Smooth muscle cell (in vitro differentiated cells): ENCODE results near the gene TMEM184B. TPM values are rescaled to one million over a fixed set of nuclear protein-coding genes. Genes with fewer than 3 reads are reported as not detected.

ENCODE experiments used
- DNase-seq: peaks from one replicate; lab custom pipeline; 2025; ENCODE audit not compliant: unreplicated experiment; lab: John Stamatoyannopoulos, UW
- H2AFZ ChIP-seq: fragments of 200-600 bp; sonication (generic); 2 replicates; pipeline ENCODE4 v1.6.0; 2016; ENCODE audit warnings: antibody characterized with exemption, low read depth, mild to moderate bottlenecking
- H3F3A ChIP-seq: fragments of 200-600 bp; sonication (generic); 2 replicates; pipeline ENCODE4 v1.6.0; 2017; ENCODE audit warnings: antibody characterized with exemption, low read depth
- H3K27ac ChIP-seq: fragments of 200-600 bp; sonication (generic); 2 replicates; pipeline ENCODE4 v1.5.1; 2016; ENCODE audit warnings: low read depth, mild to moderate bottlenecking
- H3K27me3 ChIP-seq: fragments of 200-600 bp; sonication (generic); 2 replicates; pipeline ENCODE4 v1.6.1; 2016; ENCODE audit warnings: low read depth, mild to moderate bottlenecking
- H3K36me3 ChIP-seq: fragments of 200-600 bp; sonication (generic); 2 replicates; pipeline ENCODE4 v1.5.1; 2016; ENCODE audit warnings: low read depth
- H3K4me1 ChIP-seq: fragments of 200-600 bp; sonication (generic); 2 replicates; pipeline ENCODE4 v1.5.1; 2016; ENCODE audit warnings: low read depth
- H3K4me2 ChIP-seq: fragments of 200-600 bp; sonication (generic); 2 replicates; pipeline ENCODE4 v1.6.0; 2016; ENCODE audit warnings: mild to moderate bottlenecking
- H3K4me3 ChIP-seq: fragments of 200-600 bp; sonication (generic); 2 replicates; pipeline ENCODE4 v1.5.1; 2016; ENCODE audit warnings: mild to moderate bottlenecking
- H3K79me2 ChIP-seq: fragments of 200-600 bp; sonication (generic); 2 replicates; pipeline ENCODE4 v1.6.0; 2016; ENCODE audit warnings: low read depth, mild to moderate bottlenecking
- H3K9ac ChIP-seq: fragments of 200-600 bp; sonication (generic); 2 replicates; pipeline ENCODE4 v1.6.0; 2016; ENCODE audit warnings: low read depth
- H3K9me3 ChIP-seq: fragments of 200-600 bp; sonication (generic); replicated peaks from 2 replicates; pipeline ENCODE4 v1.5.1; 2016; ENCODE audit warnings: low read depth
- H4K20me1 ChIP-seq: fragments of 200-600 bp; sonication (generic); 2 replicates; pipeline ENCODE4 v1.6.0; 2016; ENCODE audit warnings: low read depth
- WGBS: methylation state at CpG from one replicate; pipeline ENCODE4 v1.1.7; 2016; ENCODE audit warnings: low lambda C conversion rate; 5-methylcytosine and 5-hydroxymethylcytosine counted together
- polyA plus RNA-seq: library from polyadenylated mRNA; unstranded; fragments of >200 nt; fragmentation: Nextera tagmentation; extraction: Ambion mirVana; gene quantifications from 2 replicates; pipeline ENCODE4 v1.2.1, GENCODE V29; 2016
- total RNA-seq: library from RNA; depleted of rRNA; stranded (reverse); fragments of >200 nt; gene quantifications from 2 replicates; pipeline ENCODE4 v1.2.3, GENCODE V29; 2014
- TF ChIP-seq, protein P1 (sequence below): fragments of 200-600 bp; sonication (generic); IDR thresholded peaks from 2 replicates; pipeline ENCODE4 v1.5.1; 2017; ENCODE audit warnings: borderline replicate concordance, mild to moderate bottlenecking, antibody characterized with exemption; ENCODE audit not compliant: insufficient read depth, poor library complexity, severe bottlenecking

TMEM184B gene
- total and polyA plus RNA-seq, 2 experiments from 2014 or later = 34.1 to 96.3 TPM

DNA sequence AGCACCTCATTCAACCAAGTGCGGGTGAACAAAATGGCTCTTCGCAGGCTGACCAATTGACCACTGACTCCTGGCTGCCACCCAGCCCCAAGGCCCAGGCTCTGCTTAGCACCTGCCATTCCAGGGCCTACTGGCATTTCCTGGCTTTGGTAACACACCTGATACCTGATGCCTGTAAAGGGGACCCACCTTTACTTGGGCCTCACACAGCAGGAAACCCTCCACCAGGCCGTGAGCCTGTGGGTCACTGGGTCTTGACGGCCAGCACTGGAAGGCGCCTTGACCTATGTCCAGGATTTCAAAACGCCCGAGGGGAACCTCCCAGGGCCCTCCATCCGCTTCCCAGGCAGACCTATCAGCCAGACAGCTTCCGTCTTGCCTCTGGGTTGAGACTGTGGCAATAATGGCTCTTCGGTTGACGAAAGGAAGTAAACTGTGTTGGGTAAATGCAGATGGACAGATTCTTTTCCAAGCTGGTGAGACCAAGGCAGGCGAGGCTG lies 16.8 kb upstream of the TMEM184B start:
- Histone ChIP-seq H3K4me3 (no peak overlapping the region), H3F3A (peaks cover 32% of the 10 kb centered on the region), H3K4me2 (no peak overlapping the region), H3K27me3 (no peaks in the 10 kb centered on the region), H3K9ac (no peak overlapping the region), H3K27ac (no peak overlapping the region), H3K79me2 (no peaks in the 10 kb centered on the region), H3K4me1 (no peaks in the 10 kb centered on the region), H3K36me3 (no peaks in the 10 kb centered on the region), H4K20me1 (peaks cover 35% of the 10 kb centered on the region), H2AFZ (no peak overlapping the region), H3K9me3 (no peaks in the 10 kb centered on the region)
- TF ChIP-seq, protein P1, sequence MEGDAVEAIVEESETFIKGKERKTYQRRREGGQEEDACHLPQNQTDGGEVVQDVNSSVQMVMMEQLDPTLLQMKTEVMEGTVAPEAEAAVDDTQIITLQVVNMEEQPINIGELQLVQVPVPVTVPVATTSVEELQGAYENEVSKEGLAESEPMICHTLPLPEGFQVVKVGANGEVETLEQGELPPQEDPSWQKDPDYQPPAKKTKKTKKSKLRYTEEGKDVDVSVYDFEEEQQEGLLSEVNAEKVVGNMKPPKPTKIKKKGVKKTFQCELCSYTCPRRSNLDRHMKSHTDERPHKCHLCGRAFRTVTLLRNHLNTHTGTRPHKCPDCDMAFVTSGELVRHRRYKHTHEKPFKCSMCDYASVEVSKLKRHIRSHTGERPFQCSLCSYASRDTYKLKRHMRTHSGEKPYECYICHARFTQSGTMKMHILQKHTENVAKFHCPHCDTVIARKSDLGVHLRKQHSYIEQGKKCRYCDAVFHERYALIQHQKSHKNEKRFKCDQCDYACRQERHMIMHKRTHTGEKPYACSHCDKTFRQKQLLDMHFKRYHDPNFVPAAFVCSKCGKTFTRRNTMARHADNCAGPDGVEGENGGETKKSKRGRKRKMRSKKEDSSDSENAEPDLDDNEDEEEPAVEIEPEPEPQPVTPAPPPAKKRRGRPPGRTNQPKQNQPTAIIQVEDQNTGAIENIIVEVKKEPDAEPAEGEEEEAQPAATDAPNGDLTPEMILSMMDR = no peak
- WGBS = 97% methylated on average over 12 of the region's 12 CpGs
- DNase-seq = no peak

DNA sequence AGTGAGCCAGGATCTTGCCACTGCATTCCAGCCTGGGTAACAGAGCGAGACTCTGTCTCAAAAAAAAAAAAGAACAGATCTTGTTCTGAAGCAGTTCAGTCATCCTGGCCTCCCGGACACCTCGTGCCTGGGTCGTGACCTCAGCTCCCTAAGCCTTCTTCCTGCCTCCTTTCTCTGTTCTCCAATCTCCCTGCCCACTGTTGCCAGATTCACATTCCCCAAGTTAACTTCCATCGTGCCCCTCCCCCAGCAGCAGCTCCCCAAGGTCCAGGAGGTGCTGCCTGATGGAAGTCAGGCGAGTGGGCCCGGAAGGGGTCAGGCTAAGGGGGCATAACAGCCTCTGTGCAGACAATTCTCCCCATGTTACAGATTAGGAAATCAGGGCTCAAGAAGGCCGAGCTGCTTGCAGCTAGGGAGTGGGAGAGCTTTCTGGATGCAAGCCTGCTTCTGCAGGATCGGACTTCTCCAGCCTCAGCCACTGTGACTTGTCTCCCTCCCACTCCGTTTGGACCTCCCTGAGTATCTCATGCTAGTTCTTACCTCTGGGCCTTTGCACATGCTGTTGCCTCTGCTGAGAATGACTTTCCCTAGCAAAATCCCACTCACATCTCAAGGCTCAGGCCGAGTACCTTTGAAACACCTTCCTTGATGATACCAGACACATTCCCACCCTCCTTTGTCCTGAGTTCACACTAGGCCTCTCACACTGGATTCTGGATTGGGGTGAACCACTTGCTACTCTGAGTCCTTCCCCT lies 14.3 kb upstream of the TMEM184B start:
- no peaks in the 10 kb centered on the region for H3K9me3 ChIP-seq
- DNase-seq = no peak
- no peak overlapping the region for H3K27ac ChIP-seq
- 72% methylated on average over 11 of the region's 11 CpGs for WGBS
- H3K27me3 ChIP-seq = no peaks in the 10 kb centered on the region
- H2AFZ ChIP-seq = no peak overlapping the region
- no peaks in the 10 kb centered on the region for H3K79me2 ChIP-seq
- H3F3A ChIP-seq = peaks cover 28% of the 10 kb centered on the region
- no peak overlapping the region for H3K9ac ChIP-seq
- TF ChIP-seq, protein P1 = no peak
- H3K4me2 ChIP-seq = no peak overlapping the region
- peaks cover 11% of the 10 kb centered on the region for H4K20me1 ChIP-seq
- peaks cover 3% of the 10 kb centered on the region for H3K4me1 ChIP-seq
- H3K36me3 ChIP-seq = no peaks in the 10 kb centered on the region
- no peak overlapping the region for H3K4me3 ChIP-seq

DNA sequence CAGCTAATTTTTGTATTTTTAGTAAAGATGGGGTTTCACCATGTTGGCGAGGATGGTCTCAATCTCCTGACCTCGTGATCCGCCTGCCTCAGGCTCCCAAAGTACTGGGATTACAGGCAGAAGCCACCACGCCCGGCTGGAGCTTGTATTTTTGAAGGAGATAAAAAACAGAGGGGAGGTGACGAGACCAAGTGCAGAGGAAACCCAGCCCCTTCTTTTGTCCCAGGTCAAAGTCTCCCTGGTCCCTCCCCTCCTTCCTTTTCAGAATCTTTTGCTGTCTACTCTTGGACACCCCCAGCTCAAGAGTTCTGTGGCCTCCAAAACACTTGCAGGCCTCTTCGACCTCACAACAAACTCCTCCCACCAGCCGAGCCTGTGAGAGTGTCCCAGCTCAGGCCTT lies 12.2 kb upstream of the TMEM184B start:
- Histone ChIP-seq H3K79me2 (no peaks in the 10 kb centered on the region), H3F3A (peaks cover 24% of the 10 kb centered on the region), H3K4me3 (no peak overlapping the region), H4K20me1 (peaks cover under 1% of the 10 kb centered on the region), H3K27ac (peak overlapping the region; percentile 87), H3K9me3 (no peaks in the 10 kb centered on the region), H3K36me3 (no peaks in the 10 kb centered on the region), H2AFZ (no peak overlapping the region), H3K9ac (no peak overlapping the region), H3K27me3 (no peaks in the 10 kb centered on the region), H3K4me1 (peaks cover 3% of the 10 kb centered on the region), H3K4me2 (no peak overlapping the region)
- TF ChIP-seq, protein P1 = no peak
- 74% methylated on average over 8 of the region's 8 CpGs for WGBS
- no peak for DNase-seq

DNA sequence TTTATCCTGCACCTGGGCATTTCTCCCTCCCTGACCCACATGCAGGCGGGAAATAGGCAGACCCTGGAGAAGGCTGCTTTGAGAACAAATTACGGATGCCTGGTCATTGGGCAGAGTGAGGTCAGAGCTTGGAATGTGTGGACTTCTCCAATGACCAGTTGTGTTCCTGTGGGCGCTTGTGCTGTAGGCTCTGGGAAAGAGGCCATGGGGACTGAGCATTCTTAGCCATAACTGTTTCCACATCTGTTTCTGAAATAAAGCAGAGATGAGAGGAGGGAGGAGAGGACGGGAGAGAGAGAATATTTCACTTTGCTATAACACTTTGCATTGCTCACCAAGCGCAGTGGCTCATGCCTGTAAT lies 11.2 kb upstream of the TMEM184B start:
- Histone ChIP-seq H3F3A (peaks cover 17% of the 10 kb centered on the region), H3K27ac (peak overlapping the region; percentile 87), H3K27me3 (no peaks in the 10 kb centered on the region), H3K9ac (peak overlapping the region; percentile 46), H4K20me1 (no peaks in the 10 kb centered on the region), H3K36me3 (no peaks in the 10 kb centered on the region), H3K9me3 (no peaks in the 10 kb centered on the region), H3K4me2 (peak overlapping the region; percentile 39), H3K4me3 (no peak overlapping the region), H2AFZ (no peak overlapping the region), H3K4me1 (peaks cover 3% of the 10 kb centered on the region), H3K79me2 (no peaks in the 10 kb centered on the region)
- no peak for DNase-seq
- TF ChIP-seq, protein P1 = no peak
- 35% methylated on average over 5 of the region's 5 CpGs for WGBS
